Measurements from ENCODE around the gene TMEM184C. TPM values are rescaled to one million over a fixed set of nuclear protein-coding genes. Genes with fewer than 3 reads are reported as not detected.

The TMEM184C gene
- total RNA-seq, 2 donors from 2014 or later, result 30.3 to 35.7 TPM

DNA sequence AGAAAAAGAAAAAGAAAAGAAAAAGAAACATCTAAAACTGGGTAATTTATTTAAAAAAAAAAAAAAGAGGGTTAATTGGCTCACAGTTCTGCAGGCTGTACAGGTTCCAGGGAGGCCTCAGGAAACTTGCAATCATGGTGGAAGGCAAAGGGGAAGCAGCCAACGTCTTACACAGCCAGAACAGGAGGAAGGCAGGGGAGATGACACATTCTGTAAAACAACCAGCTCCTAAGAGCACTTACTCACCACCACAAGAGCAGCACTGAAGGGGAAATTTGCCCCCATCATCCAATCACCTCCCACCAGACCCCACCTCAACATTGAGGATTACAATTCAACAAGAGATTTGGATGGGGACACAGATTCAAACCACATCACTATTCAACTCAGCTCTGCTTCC, 36.8 kb upstream of the TMEM184C start:
- no peaks in the 10 kb centered on the region for H3K36me3 Mint-ChIP-seq (ENCODE audit: low read depth)
- no peak overlapping the region for H3K9ac ChIP-seq (ENCODE audit: extremely low read depth, low read length, poor library complexity, severe bottlenecking)
- H3K4me1 ChIP-seq (ENCODE audit: control insufficient read depth, insufficient read depth, low read length), result no peaks in the 10 kb centered on the region
- 70% methylated on average over 1 of the region's 1 CpG; no CpG with 5 or more reads in 1 of the 2 experiments for WGBS, 2 experiments (ENCODE audit: insufficient coverage in 1 of 2, insufficient read length in 1 of 2)
- no peak overlapping the region for H3K27ac ChIP-seq (ENCODE audit: low read depth, low read length)
- no peaks in the 10 kb centered on the region for H3K36me3 ChIP-seq (ENCODE audit: control insufficient read depth, insufficient read depth, low read length)
- H3K27me3 Mint-ChIP-seq (ENCODE audit: insufficient read depth), result no peaks in the 10 kb centered on the region
- H3K4me1 Mint-ChIP-seq, result no peaks in the 10 kb centered on the region
- no peak overlapping the region for H3K4me3 ChIP-seq (ENCODE audit: low read length)
- H3K4me3 Mint-ChIP-seq, result no peak overlapping the region
- DNase-seq, result no peak
- no peaks in the 10 kb centered on the region for H3K27me3 ChIP-seq (ENCODE audit: control insufficient read depth, insufficient read depth, low read length, poor library complexity, severe bottlenecking)
- H3K9me3 Mint-ChIP-seq, result peaks cover 6% of the 10 kb centered on the region
- TF ChIP-seq CTCF (conservative IDR thresholded peaks at IDR 0.05), result no peak
- H3K27ac Mint-ChIP-seq, result no peak overlapping the region
- peaks cover 13% of the 10 kb centered on the region for H3K9me3 ChIP-seq (ENCODE audit: control insufficient read depth, low read length)

- DNase-seq, result no peak
- no peaks in the 10 kb centered on the region for H3K27me3 ChIP-seq (ENCODE audit: control insufficient read depth, insufficient read depth, low read length, poor library complexity, severe bottlenecking)
- H3K4me1 Mint-ChIP-seq, result no peaks in the 10 kb centered on the region
- H3K27ac Mint-ChIP-seq, result no peak overlapping the region
- H3K9ac ChIP-seq (ENCODE audit: extremely low read depth, low read length, poor library complexity, severe bottlenecking), result no peak overlapping the region
- 79 to 90% methylated on average over 4 to 6 of the region's 6 CpGs for WGBS, 2 experiments (ENCODE audit: insufficient coverage in 1 of 2, insufficient read length in 1 of 2)
- no peak overlapping the region for H3K27ac ChIP-seq (ENCODE audit: low read depth, low read length)
- H3K9me3 ChIP-seq (ENCODE audit: control insufficient read depth, low read length), result peaks cover 20% of the 10 kb centered on the region
- H3K4me1 ChIP-seq (ENCODE audit: control insufficient read depth, insufficient read depth, low read length), result no peaks in the 10 kb centered on the region
- no peaks in the 10 kb centered on the region for H3K36me3 ChIP-seq (ENCODE audit: control insufficient read depth, insufficient read depth, low read length)
- no peaks in the 10 kb centered on the region for H3K27me3 Mint-ChIP-seq (ENCODE audit: insufficient read depth)
- peaks cover 8% of the 10 kb centered on the region for H3K9me3 Mint-ChIP-seq
- H3K4me3 Mint-ChIP-seq, result no peak overlapping the region
- no peak overlapping the region for H3K4me3 ChIP-seq (ENCODE audit: low read length)
- TF ChIP-seq CTCF (conservative IDR thresholded peaks at IDR 0.05), result no peak
- H3K36me3 Mint-ChIP-seq (ENCODE audit: low read depth), result no peaks in the 10 kb centered on the region
These were observed 35.4 kb upstream of the TMEM184C start for GRCh38 chr4:147581606-147582350.

DNA sequence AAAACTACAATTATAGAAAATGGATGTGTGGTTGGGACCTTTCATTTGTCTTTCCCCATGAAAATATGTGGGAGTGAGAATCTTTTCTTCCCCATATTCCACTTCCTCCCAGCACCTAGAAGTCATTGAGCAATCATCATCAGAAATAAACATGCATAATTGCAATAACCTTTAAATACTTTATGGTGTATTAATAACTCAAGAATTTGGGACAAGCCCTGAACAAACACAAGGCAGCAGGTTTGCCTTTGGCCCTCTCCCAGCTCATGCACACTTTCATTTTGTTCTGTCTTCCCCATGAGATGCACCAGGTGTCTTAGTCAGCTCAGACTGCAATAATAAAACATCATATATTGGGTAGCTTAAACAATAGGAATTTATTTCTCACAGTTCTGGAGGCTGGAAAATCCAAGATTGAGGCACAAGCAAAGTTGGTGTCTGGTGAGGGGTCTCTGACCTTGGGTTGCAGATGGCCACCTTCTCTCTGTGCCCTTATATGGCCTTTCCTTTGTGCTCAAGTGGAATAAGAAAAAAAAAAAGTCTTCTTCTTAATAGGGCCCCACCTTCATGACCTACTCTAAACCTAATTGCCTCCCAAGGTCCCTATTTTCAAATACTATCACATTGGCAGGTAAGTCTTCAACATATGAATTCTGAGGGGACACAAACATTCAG, 34.7 kb upstream of the TMEM184C start:
- Histone ChIP-seq H3K4me3 (ENCODE audit: low read length) (no peak overlapping the region), H3K9ac (ENCODE audit: extremely low read depth, low read length, poor library complexity, severe bottlenecking) (no peak overlapping the region), H3K27me3 (ENCODE audit: control insufficient read depth, insufficient read depth, low read length, poor library complexity, severe bottlenecking) (no peaks in the 10 kb centered on the region), H3K9me3 (ENCODE audit: control insufficient read depth, low read length) (peaks cover 20% of the 10 kb centered on the region), H3K27ac (ENCODE audit: low read depth, low read length) (no peak overlapping the region), H3K36me3 (ENCODE audit: control insufficient read depth, insufficient read depth, low read length) (no peaks in the 10 kb centered on the region), H3K4me1 (ENCODE audit: control insufficient read depth, insufficient read depth, low read length) (no peaks in the 10 kb centered on the region)
- Mint-ChIP-seq H3K4me3 (no peak overlapping the region), H3K9me3 (peaks cover 8% of the 10 kb centered on the region), H3K27ac (no peak overlapping the region), H3K4me1 (no peaks in the 10 kb centered on the region), H3K36me3 (ENCODE audit: low read depth) (no peaks in the 10 kb centered on the region), H3K27me3 (ENCODE audit: insufficient read depth) (no peaks in the 10 kb centered on the region)
- DNase-seq, result no peak
- TF ChIP-seq CTCF (conservative IDR thresholded peaks at IDR 0.05), result no peak
